IMR-90 (cell line): ENCODE measurements around the gene TRIM44. TPM values are rescaled to one million over a fixed set of nuclear protein-coding genes. Genes with fewer than 3 reads are reported as not detected.

Experiments used
- ATAC-seq: fragments of 200-7000 bp; cut with Tn5 transposase; 2 replicates; pipeline ENCODE4 v1.9.1; 2020; ENCODE audit warnings: low read depth, mild to moderate bottlenecking, moderate library complexity
- BruUV-seq: library from RNA; stranded (reverse); fragments of 400-500 nt; replicated peaks from 2 replicates; lab custom pipeline; 2021; lab: Mats Ljungman, UMichigan
- CTCF ChIA-PET: fragments of 300-600 bp; formaldehyde crosslinking; extraction: SDS; loops from one replicate; lab custom pipeline; 2021; ENCODE audit warnings: antibody characterized with exemption; lab: Yijun Ruan, JAX
- POLR2A ChIA-PET: fragments of 300-600 bp; sonication (Branson Sonifier 250); formaldehyde crosslinking; loops from one replicate; lab custom pipeline; 2022; ENCODE audit warnings: antibody characterized with exemption; ENCODE audit not compliant: unreplicated experiment; lab: Charles Lee
- DNase-seq: peaks from one replicate; pipeline ENCODE4 v3.0.0; 2013
- H2AFZ ChIP-seq: replicated peaks from 2 replicates; pipeline ENCODE3; 2013; ENCODE audit warnings: low read length, mild to moderate bottlenecking; ENCODE audit not compliant: poor library complexity
- H2AK5ac ChIP-seq: 2 replicates; pipeline ENCODE4 v1.6.1; 2013; ENCODE audit warnings: low read depth, low read length, inconsistent platforms
- H2AK9ac ChIP-seq: replicated peaks from 2 replicates; pipeline ENCODE3; 2013; ENCODE audit warnings: mild to moderate bottlenecking, low read depth, low read length, moderate library complexity; ENCODE audit not compliant: poor library complexity
- H2BK120ac ChIP-seq: 2 replicates; pipeline ENCODE4 v1.6.1; 2013; ENCODE audit warnings: low read depth, low read length, inconsistent platforms
- H2BK15ac ChIP-seq: 3 replicates; pipeline ENCODE4 v1.6.1; 2013; ENCODE audit warnings: low read depth, low read length, inconsistent platforms
- H2BK20ac ChIP-seq: 2 replicates; pipeline ENCODE4 v1.6.1; 2013; ENCODE audit warnings: low read depth, mild to moderate bottlenecking, inconsistent platforms, low read length, moderate library complexity
- H2BK5ac ChIP-seq: 2 replicates; pipeline ENCODE4 v1.6.1; 2013; ENCODE audit warnings: mild to moderate bottlenecking, low read depth, low read length, inconsistent platforms; ENCODE audit not compliant: poor library complexity, severe bottlenecking
- H3K14ac ChIP-seq: replicated peaks from 2 replicates; pipeline ENCODE4 v1.6.1; 2013; ENCODE audit warnings: low read depth, low read length, inconsistent platforms
- H3K18ac ChIP-seq: 2 replicates; pipeline ENCODE4 v1.6.1; 2013; ENCODE audit warnings: low read depth, low read length, control low read depth
- H3K23ac ChIP-seq: 2 replicates; pipeline ENCODE4 v1.6.1; 2013; ENCODE audit warnings: low read depth, low read length, inconsistent platforms
- H3K27ac ChIP-seq: 2 replicates; pipeline ENCODE4 v1.5.1; 2013; ENCODE audit warnings: mild to moderate bottlenecking, control low read depth, low read length; ENCODE audit not compliant: insufficient read depth
- H3K27me3 ChIP-seq: 2 replicates; pipeline ENCODE4 v1.6.1; 2013; ENCODE audit warnings: low read length; ENCODE audit not compliant: control insufficient read depth, insufficient read depth
- H3K36me3 ChIP-seq: 2 replicates; pipeline ENCODE4 v1.6.1; 2013; ENCODE audit warnings: low read length, mixed read lengths; ENCODE audit not compliant: control insufficient read depth, insufficient read depth
- H3K4ac ChIP-seq: 2 replicates; pipeline ENCODE4 v1.6.1; 2013; ENCODE audit warnings: low read depth, low read length, inconsistent platforms
- H3K4me1 ChIP-seq: 2 replicates; pipeline ENCODE4 v1.6.1; 2013; ENCODE audit warnings: low read length, mixed read lengths; ENCODE audit not compliant: control insufficient read depth, insufficient read depth
- H3K4me2 ChIP-seq: 2 replicates; pipeline ENCODE4 v1.6.1; 2013; ENCODE audit warnings: low read depth, mild to moderate bottlenecking, control low read depth, low read length, moderate library complexity
- H3K4me3 ChIP-seq: 2 replicates; pipeline ENCODE4 v1.5.1; 2013; ENCODE audit warnings: low read depth, mild to moderate bottlenecking, control low read depth, low read length, moderate library complexity; ENCODE audit not compliant: insufficient read depth
- H3K56ac ChIP-seq: 2 replicates; pipeline ENCODE4 v1.6.1; 2013; ENCODE audit warnings: low read length, inconsistent platforms; ENCODE audit not compliant: insufficient read depth; ENCODE audit errors: extremely low read depth
- H3K79me1 ChIP-seq, 2 experiments: 2 replicates each; pipeline ENCODE4 v1.6.1; 2013; ENCODE audit warnings: low read length in 2 of 2, inconsistent platforms in 1 of 2, low read depth in 1 of 2
- H3K9ac ChIP-seq: 2 replicates; pipeline ENCODE4 v1.6.1; 2013; ENCODE audit warnings: low read depth, low read length, control low read depth
- H3K9me1 ChIP-seq: 2 replicates; pipeline ENCODE4 v1.6.1; 2013; ENCODE audit warnings: low read length, inconsistent platforms; ENCODE audit not compliant: insufficient read depth
- H3K9me3 ChIP-seq: 2 replicates; pipeline ENCODE4 v1.6.1; 2013; ENCODE audit warnings: low read length; ENCODE audit not compliant: control insufficient read depth, insufficient read depth
- H4K20me1 ChIP-seq: 2 replicates; pipeline ENCODE4 v1.6.1; 2013; ENCODE audit warnings: low read length, inconsistent platforms; ENCODE audit not compliant: insufficient read depth
- H4K5ac ChIP-seq: 2 replicates; pipeline ENCODE4 v1.6.1; 2013; ENCODE audit warnings: mild to moderate bottlenecking, low read depth, low read length, control low read depth
- H4K8ac ChIP-seq, 2 experiments: 2 replicates each; pipeline ENCODE4 v1.6.1; 2013; ENCODE audit warnings: low read depth in 2 of 2, low read length in 2 of 2, control low read depth in 1 of 2, inconsistent platforms in 1 of 2
- H4K91ac ChIP-seq: 2 replicates; pipeline ENCODE4 v1.6.1; 2013; ENCODE audit warnings: low read depth, low read length, inconsistent platforms; ENCODE audit not compliant: insufficient read depth
- FOS ChIP-seq: fragments of 150-350 bp; IDR thresholded peaks from 2 replicates; pipeline ENCODE4 v1.6.1; 2016; ENCODE audit warnings: low read depth, low read length
- RAD21 ChIP-seq: IDR thresholded peaks from 2 replicates; pipeline ENCODE4 v1.6.1; 2012; ENCODE audit warnings: low read length, improper control_type of control experiment
- dilution Hi-C: fragments of 300-500 bp; cut with HindIII; formaldehyde crosslinking; loops from one replicate; pipeline ENCODE4 v1.14.3; 2018; ENCODE audit warnings: low sequenced_read_pairs; ENCODE audit not compliant: unreplicated experiment
- in situ Hi-C: fragments of 300-500 bp; cut with MboI; formaldehyde crosslinking; loops from 3 replicates; pipeline ENCODE4 v1.14.3; 2019; ENCODE audit warnings: low sequenced_read_pairs, inconsistent platforms, mixed read lengths
- intact Hi-C: fragments of 100-400 bp; cut with micrococcal nuclease; formaldehyde crosslinking; loops from 2 replicates; pipeline ENCODE4 v1.10.0; 2022
- polyA plus RNA-seq, 3 experiments: library from polyadenylated mRNA; depleted of rRNA; stranded (reverse); fragments of >200 nt; gene quantifications; 2 replicates each; pipeline ENCODE4 v1.2.3, GENCODE V29; 2012; ENCODE audit warnings: low replicate concordance in 1 of 3
- total RNA-seq: library from RNA; depleted of rRNA; stranded (reverse); fragments of >200 nt; gene quantifications from 2 replicates; pipeline ENCODE4 v1.2.3, GENCODE V29; 2012

TRIM44 gene
- total and polyA plus RNA-seq, 2 of the 4 experiments (the other 2 are of a cell fraction): 50.7 to 104 TPM

GRCh38 chr11:35624781-35625180 is 37.8 kb upstream of the TRIM44 start:
- H4K5ac ChIP-seq: no peak overlapping the region
- CTCF ChIA-PET: interaction anchor here (0.6 kb wide), 1 partner anchor 96 kb away, joined by 3 read pairs; no protein-coding TSS in a partner anchor
- no peak for DNase-seq
- H4K8ac ChIP-seq: no peak overlapping the region
- no peak overlapping the region for H2BK20ac ChIP-seq
- no peak overlapping the region for H4K91ac ChIP-seq
- no peak overlapping the region for H3K4ac ChIP-seq
- H2BK5ac ChIP-seq: no peak overlapping the region
- no peak overlapping the region for H2AK5ac ChIP-seq
- H3K9me1 ChIP-seq: peaks cover 9% of the 10 kb centered on the region
- no peak overlapping the region for H3K4me2 ChIP-seq
- in situ Hi-C loops (loop anchor here (25.0 kb wide), 1 partner anchor 838 kb away; no protein-coding TSS in a partner anchor), dilution Hi-C loops (no loop called here), intact Hi-C loops (loop anchor here (5.0 to 10.0 kb wide), 3 partner anchors 53 to 163 kb away; no protein-coding TSS in a partner anchor)
- H3K36me3 ChIP-seq: no peaks in the 10 kb centered on the region
- H3K27me3 ChIP-seq: no peaks in the 10 kb centered on the region
- no peak overlapping the region for H3K4me3 ChIP-seq
- no peak overlapping the region for H3K56ac ChIP-seq
- peaks cover 14 to 25% of the 10 kb centered on the region in 2 experiments for H3K79me1 ChIP-seq
- H2BK15ac ChIP-seq: no peak overlapping the region
- no peak overlapping the region for H3K18ac ChIP-seq
- H3K23ac ChIP-seq: 0 out of 2 replicates have a peak overlapping the region, but pooled peaks have one; percentile 12
- TF ChIP-seq RAD21 (no peak), FOS (no peak)
- no peak for ATAC-seq
- H3K9ac ChIP-seq: no peak overlapping the region
- no TSS peak for BruUV-seq
- H2BK120ac ChIP-seq: no peak overlapping the region
- H3K4me1 ChIP-seq: peaks cover 13% of the 10 kb centered on the region
- H2AK9ac ChIP-seq: no peak overlapping the region
- POLR2A ChIA-PET: no interaction called here
- no peak overlapping the region for H2AFZ ChIP-seq
- no peaks in the 10 kb centered on the region for H4K20me1 ChIP-seq
- no peak overlapping the region for H3K14ac ChIP-seq
- no peaks in the 10 kb centered on the region for H3K9me3 ChIP-seq
- no peak overlapping the region for H3K27ac ChIP-seq
